DND-41 (cell line): ENCODE measurements around the gene MAB21L2.
"Not testable (repeated sequence)": the region's sequence is repeated elsewhere in the genome, so short reads cannot be mapped to it uniquely, and the experiment has no call there.

Experiments
- CTCF ChIP-seq: IDR thresholded peaks from 2 replicates; pipeline ENCODE4 v1.5.1; 2012; ENCODE audit warnings: borderline replicate concordance, low read length, moderate library complexity, mild to moderate bottlenecking; ENCODE audit not compliant: poor library complexity, severe bottlenecking; ENCODE audit errors: extremely low read depth
- EZH2 ChIP-seq: IDR thresholded peaks from 3 replicates; pipeline ENCODE4 v1.6.1; 2012; ENCODE audit warnings: borderline replicate concordance, low read depth, mild to moderate bottlenecking, moderate library complexity, low read length, inconsistent platforms; ENCODE audit not compliant: severe bottlenecking

- not testable (repeated sequence) for TF ChIP-seq CTCF, EZH2
Measured at GRCh38 chr4:150564967-150565366, 17.0 kb upstream of the MAB21L2 start.
